NK-92 treated with Interleukin-12 subunit alpha and Interleukin-12 subunit beta, amount 100 ng/mL, for 24 hours (cell line): ENCODE data around the gene CAPN5.

ENCODE experiments used
- DNase-seq: peaks from one replicate; lab custom pipeline; 2025; lab: John Stamatoyannopoulos, UW

Gene CAPN5

DNA sequence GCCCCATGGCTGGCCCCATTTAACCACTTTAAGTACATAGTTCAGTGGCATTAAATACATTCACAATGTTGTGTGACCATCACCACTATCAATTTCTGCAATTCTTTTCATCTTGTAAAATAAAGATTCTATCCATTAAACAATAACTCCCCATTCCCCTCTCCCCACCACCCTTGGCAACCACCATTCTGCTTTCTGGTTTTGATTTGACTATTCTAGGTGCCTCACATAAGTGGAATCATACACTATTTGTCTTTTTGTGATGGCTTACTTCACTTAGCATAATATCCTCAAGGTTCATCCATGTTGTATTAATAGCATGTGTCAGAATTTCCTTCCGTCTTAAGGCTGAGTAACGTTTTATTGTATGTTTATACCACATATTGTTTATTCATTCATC lies 68.3 kb downstream of the CAPN5 start:
- DNase-seq, result no peak

DNA sequence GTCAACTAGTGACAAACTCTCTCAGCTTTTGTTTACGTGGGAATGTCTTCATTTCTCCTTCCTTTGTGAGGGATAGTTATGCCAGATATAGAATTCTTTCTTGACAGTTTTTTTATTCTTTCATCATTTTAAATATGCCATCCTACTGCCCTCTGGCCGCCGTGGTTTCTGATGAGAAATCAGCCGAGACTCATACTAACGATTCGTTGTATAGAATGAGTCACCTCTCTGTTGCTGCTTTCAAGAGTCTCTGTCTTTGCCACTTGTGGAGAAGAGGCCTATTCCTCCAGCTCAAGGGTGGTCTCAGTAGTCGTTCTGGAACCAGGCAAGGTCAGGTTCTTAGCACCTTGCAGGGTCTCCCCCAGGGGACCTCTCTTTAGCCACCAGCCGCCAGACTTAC lies 69.3 kb downstream of the CAPN5 start:
- DNase-seq, result no peak

DNA sequence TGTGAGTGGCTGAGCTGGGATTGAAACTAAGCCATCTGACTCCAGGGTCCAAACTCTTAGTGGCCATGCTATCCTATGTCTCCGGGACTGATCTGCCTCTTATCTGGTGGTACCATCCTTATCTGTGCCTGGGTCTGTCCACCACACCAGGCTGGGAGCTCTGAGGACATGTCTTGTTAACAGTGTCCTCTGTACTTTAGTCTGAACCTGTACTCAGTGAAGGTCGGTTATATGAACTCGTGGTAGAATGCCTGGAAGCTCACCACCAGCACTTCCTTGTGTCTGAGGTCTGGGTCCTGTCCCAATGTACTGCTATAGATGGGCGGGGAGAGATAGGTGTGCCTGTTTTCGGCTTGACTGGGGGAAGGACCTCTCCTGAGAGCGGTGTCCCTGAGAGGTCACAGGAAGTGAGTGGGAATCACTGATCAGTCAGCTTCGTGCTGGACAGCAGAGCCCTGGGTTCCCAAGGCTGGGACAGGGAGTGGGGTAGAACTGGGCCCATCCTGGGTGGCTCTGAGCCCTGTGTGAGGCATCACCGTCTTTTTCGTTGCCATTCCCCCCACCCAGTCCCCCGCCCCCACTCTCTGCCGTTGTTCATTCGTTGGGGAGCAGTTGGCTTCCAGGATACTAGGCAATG lies 70.1 kb downstream of the CAPN5 start:
- DNase-seq, result no peak

DNA sequence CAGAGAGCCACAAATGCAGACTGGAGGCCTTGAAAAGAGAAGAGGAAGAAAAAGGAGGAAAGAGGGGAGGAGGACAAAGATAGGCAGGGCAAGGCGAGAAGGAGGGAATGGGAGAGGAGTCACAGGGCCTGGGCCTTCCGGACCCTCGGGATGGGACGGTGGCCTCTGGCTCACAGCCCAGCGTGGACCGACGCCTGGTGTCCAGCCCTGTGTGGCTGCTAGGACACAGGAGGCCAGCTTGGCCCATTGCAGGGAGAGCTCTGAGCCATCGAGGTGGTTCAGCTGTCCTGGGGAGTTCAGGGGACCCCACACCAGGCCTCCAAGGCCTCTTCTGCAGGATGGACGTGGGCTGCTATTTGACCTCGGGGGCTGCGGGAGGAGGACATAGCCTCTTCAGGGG lies 70.7 kb downstream of the CAPN5 start:
- DNase-seq, result no peak

DNA sequence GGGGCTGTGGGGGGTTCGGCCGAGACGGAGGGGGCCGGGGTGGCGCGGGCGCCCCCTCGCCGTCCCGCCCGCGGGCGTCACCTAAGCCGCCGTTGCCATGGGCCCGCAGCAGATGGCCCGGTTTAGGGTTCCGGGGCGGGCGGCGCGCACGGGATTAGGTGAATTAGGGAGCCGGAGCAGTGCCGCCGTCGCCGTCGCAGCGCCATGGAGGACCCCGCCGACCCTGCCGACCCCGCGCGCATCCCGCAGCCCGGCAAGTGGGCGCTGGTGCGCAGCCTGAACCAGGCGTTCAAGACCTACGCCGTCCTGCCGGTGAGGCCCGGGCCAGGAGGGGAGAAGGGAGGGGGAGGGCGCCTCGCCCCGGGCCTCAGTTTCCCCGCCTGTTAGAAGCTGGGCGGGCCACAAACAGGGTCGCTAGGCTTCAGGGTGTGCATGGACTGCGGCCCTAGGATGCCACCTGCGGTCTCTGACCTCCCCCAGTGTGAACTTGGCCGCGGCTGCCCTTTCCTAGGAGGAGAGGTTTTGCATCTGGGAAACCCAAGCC lies 71.4 kb downstream of the CAPN5 start:
- no peak for DNase-seq

DNA sequence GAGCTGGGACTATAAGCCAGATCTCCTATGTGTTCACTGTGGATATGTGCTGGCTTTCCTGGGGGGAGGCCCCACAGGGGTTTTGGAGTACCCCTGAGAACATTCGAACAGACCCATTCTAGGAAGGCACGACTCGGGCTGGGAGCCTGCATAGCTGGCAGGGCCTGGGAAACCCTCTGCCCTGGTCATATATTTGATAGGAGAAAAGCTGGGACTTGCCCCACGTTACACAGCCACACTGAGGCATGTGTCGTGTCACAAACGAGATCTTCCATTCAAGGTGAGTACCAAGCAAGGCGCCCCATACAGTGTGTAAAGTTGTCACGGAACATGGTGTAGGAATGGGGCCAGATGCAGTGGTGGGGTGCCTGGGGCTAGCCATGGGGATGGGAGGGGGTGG lies 72.4 kb downstream of the CAPN5 start:
- DNase-seq, result no peak

DNA sequence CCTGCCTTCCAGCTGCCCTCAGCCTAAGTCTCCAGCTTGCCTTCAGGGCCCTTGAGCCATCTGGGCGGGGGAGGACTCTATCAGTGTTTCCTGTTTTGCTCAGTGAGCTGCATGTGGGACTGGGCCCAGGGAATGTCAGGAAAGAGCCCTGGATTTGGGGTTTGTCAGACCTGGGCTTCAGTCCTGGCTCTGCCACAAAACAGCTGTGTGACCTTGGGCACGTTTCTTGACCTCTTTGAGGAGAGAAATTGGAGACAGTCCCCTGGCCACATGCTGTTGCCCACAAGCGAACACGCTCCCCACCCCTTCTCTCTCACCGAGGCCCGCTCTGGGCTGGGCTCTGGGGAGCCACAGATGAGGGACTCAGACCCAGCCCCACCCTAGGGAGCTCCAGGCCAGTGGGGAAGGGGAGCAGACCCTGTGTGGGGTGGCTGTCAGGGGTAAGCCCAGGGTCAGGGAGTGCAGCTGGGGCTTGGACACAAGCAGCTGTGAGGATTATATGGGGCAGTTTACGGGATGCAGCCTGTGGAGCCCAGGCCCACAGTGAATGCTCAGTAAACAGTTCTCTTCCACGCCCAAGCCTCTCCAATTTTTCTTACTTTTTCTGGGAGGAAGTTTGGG lies 73.6 kb downstream of the CAPN5 start:
- DNase-seq, result no peak

DNA sequence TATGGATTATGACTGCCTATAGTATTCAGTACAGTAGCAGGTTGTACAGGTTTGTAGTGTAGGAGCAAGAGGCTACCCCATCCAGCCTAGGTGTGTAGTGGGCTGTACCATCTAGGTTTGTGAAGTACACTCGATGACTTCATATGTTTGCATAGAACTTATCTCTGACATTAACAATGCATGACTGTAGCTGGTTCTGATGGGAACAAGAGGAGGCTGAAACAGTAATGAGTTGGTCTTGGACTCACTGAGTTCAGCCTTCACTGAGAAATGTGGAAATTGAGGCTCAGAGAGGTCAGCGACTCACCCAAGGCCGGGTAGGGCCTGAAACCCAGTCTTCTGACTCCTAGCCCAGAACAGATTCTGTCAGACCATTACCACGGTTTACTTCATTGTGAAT lies 74.3 kb downstream of the CAPN5 start:
- no peak for DNase-seq

DNA sequence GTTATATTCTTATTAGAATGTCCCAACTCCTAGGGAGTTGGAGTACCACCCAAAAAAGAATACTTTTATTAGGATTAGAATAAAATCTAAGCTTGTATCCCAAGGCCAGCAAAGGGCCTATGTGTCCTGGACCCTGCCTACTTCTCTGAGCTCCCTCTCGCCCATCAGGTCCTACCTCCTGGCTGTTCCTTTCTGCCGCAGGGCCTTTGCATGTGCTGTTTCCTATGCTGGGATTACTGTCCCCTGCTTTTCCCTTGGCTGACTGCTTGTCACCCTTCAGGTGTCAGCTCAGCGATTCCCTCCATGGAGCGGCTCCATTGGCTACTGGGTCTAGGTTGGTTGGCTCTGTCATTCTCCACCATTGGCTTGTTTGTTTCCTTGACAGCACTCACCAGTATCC lies 74.7 kb downstream of the CAPN5 start:
- DNase-seq, result no peak

DNA sequence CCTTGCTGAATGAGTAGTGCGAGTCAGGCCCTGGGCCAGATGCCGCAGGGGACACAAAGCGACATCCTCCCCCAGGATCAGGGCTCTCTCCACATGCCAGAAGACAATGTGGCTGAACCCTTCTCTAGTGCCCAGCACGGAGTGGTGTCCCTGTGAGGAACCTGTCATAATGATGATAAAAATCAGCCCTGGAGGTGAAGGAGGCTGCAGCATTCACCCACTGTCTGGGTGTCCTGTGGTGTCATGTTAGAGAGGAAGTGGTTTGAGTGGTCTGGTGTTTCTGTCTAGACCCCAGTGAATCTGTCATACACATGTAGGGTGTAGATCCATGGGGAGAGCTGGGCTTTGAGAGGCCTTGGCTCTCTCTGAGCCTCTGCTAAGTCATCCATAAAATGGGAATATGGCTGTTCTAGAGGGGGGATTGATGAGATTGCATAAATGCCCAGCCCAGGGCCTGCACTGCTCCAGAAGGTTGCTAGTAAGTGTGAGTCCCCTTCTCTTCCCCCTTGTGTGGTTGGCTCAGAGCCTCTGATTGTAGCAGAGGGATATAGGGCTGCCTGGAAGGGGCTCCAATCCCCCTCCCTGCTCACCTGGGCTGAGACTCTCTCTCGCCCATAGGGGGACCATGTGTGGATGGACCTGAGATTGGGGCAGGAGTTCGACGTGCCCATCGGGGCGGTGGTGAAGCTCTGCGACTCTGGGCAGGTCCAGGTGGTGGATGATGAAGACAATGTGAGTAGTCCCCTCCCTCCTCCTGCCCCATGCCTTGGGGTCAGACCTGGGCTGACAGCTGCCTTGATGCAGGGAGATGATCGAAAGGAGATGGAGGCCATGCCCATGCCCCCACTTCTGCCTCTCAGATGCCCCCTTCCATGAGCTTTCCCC lies 75.6 kb downstream of the CAPN5 start:
- peak; percentile 44 for DNase-seq

DNA sequence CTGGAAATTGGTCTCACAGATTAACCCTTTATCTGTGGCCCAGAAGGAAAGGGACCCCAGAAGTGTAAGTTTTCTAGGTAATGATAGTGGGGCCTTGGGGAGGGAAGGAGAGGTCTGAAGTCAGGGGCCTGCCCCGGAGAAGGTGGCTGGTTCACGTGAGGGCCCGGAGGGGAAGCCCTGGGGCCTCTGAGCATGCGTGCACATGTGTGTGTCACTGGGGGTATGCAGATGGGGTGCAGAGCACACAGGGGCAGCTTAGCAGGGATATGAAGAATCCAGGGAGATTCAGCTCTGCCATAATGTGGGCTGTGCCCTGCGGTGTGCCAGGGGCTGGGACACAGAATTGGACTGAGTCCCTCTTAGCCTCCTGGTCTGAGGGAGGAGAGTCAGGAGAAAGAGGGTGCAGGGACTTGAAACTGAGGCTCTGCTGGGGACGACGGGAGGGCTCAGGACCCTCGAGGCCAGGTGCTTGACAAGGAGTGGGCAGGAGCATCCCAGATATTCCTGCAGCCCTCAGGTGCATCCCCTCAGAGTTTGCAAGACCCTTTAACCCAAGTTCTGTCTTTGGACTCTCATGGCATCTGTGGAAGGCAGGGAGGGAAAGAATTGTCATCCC lies 76.7 kb downstream of the CAPN5 start:
- no peak for DNase-seq

DNA sequence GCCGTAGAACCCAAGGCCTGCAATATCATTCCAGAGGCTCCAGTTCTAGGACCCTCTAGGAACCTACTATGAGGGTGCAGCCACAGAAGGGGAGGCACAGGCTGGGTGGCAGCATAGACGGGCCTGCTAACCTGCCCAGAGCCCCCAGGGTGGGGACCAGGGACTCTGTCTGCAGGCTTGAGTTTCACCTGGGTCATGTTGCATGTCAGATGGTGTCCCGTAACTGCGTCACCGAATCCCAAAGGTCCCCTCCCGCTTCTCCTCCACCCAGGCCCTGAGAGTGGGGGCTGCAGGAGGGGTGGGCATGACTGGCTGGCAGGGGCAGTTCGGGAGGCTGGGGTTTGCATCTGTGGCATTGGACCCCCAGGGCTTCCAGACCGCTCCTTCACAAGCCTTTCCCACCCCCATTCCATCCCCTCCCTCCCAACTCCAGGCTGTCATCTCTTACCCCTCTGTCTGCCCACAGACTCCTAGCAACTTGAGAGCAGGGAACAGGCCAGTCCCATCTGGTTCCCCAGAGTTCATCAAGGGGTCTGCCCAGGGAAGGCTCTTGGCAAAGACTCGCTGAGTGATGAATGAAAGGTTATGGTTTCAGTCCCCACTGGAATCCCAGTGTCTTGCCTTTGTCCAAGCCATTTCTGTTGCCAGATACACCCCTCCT lies 77.6 kb downstream of the CAPN5 start:
- no peak for DNase-seq

DNA sequence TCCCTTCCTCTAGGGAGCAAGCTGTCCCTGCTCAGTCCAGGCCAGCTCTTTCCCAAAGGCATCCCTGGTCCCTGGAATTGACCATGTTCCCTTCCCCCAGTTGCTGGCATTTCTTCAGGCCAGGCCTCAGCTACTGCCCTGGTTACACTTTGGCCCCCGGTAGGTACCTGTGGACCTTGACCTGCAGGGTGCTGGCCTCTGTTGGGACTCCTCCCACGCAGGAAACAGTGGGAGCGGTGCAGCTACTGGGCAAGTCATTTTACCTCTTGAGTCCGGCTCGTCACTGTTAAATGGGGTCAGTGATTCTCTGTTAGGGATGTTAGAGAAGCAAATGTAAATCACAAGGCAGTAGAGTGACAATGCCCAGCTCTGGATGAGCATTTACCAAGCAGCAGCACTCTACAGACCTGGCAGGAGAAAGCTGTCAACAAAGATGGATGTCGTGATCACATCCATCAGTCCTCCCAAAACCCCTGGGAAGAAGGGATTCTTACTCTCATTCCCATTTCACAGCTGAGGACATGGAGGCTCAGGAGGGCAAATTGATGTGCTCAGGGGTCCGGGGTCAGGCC lies 78.2 kb downstream of the CAPN5 start:
- DNase-seq, result no peak

DNA sequence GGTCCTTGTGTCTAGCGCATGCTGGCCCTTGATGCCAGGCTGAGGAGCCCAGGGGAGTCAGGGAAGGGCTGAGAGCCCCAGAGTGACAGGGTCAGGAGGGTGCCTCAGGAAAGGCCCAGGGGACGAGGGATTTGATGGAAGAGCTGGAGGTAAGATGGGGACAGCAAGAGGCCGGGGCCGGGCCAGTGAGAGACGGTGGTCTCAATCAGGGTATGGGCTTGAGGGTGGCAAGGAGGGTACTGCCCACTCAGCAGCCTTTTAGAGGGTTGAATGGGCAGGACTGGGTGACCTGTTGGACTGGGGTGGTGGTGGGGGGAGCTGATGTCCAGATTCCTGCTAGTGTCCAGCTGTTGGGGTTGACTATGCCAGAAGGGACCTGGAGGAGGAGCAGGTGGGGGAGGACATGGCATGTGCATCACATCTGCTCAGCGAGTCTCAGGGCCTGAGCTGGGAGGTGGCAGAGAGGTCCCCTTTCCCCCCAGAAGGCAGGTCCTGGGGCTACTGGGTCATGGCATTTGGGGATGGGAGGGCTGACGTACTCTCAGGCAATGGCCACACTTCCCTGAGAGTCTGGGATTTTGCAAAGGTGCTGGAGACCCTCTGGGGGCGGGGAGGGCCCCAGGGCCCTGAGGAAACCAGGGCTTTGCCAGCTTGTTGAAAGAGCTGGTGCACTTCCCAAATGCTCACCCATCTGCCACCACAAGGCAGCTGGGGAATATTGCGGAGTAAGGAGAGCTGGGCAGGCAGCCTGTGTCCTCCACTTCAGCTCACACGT lies 79.7 kb downstream of the CAPN5 start:
- no peak for DNase-seq

DNA sequence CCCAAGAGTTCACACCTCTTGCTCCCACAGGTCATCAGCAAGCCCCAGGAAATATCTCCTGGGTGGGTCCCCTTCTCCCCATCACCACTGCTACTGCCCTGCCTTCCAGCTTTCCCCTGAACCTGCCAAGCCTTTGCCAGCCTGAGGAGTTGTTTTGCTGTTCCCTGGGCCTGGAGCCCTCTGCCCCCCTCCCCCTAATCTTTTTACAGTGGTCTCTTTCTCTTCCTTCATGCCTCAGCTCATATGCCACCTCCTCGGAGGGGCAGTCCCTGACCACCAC lies 80.2 kb downstream of the CAPN5 start:
- no peak for DNase-seq

DNA sequence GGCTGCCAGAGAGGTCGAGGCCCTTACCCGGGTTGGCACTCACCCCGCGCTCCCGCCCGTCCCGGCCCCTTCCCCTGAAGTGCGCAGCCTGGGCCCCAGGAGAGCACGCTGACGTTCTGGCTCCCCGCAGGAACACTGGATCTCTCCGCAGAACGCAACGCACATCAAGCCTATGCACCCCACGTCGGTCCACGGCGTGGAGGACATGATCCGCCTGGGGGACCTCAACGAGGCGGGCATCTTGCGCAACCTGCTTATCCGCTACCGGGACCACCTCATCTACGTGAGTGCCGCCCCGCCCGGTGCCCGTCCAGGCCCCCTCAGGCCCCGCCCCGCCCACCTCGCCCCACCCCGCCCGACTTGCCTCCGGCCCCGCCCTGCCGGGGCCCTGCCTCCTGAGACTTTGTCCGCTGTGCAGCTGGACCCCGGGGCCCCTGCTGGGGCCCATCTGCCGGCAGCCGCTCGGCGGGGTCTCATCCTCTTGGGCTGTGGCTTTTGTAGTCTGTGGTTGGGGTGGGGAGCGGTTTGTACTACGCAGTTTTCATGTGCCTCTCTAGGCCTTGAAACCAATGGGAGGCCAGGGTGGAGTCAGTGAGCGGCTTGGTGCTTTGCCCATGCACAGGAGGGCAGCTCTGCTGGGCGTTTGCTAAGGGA lies 81.0 kb downstream of the CAPN5 start:
- DNase-seq, result no peak

DNA sequence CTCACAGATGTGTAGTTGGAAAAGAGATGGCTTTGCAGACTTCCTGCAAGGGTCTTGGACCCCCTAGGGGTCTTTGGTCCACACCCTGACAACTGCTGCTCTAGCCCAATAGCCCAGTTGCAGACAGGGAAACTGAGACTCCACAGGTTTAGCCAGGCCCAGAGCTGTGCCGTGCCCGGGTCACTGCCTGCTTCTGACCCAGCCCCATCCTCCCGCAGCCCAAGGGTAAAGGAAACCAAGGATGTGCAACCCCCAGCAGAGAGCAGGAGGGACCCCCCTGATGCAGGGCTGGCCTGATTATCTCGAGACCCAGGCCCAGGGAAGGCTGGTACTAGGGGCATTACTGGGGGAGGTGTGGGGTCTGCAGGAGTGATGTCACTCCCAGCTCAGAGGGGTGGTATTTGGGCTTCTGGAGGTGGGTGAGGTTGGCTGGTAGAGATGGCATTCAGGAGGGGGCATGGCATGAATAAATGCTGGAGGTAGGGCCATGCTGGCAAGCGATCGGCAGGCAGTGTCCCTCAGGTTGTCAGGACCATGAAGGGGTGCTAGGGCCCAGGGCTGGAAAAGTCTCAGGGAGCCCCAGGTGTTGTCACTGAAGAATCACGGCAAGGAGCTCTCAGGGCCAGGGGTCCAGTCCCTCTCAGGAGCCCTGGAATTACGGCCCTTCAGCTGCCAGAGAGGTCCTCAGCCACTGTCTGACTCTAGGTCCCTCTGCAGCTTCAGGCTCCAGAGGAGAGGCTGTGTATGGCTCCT lies 82.4 kb downstream of the CAPN5 start:
- DNase-seq, result no peak

DNA sequence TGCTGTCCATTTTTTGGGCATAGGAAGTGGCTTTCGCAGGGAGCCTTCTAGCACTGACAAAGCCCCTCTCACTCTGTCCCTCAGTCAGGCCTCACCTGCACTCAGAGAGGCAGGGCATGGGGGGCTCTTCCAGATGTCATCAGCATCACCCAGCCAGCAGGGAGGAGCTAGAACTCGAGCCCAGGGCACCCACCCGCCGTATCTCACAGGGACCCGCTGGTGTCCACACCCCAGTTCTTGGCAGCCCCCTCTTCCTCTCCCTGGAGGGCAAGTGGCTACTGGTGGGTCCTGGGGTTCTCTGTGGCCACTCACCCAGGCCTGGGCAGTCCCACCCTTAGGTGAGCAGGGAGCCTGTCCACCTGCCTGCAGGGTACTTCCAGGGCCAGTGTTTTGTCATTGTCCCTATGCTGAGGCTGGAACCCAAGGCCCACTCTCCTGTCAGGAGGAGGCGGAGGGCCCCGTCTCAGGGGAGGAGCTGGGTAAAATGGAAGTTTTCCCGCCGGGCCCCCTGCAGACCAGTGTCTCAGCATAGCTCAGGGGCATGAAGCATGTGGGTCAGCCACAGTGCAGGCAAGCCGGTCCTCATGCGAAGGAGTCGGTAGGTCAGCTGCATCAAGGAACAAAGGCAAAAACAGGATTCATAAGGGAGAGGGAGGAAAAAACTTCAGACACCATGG lies 83.1 kb downstream of the CAPN5 start:
- no peak for DNase-seq

DNA sequence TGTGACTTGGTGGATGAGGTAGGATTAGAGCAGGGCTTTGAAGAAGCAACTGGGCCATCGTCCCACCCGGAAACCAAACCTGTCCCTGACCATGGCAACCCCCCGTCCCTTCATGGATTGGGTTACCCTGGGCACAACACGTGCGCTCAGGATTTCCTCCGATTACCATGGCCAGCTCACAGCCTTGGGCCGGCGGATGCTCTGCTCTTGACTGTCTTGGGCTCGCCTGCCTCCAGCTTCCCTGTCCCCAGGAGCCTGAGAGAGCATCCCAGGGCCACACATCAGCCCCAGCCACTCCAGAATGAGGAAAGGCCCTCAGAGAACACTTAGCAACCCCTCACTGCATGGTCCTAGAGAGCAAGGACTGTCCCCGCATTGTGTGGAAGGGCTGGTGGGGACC lies 84.1 kb downstream of the CAPN5 start:
- no peak for DNase-seq
